IMR-90 (cell line): ENCODE results near the gene IRX3. TPM values are rescaled to one million over a fixed set of nuclear protein-coding genes. Genes with fewer than 3 reads are reported as not detected.

ENCODE experiments used
- ATAC-seq: fragments of 200-7000 bp; cut with Tn5 transposase; 2 replicates; pipeline ENCODE4 v1.9.1; 2020; ENCODE audit warnings: low read depth, mild to moderate bottlenecking, moderate library complexity
- BruUV-seq: library from RNA; stranded (reverse); fragments of 400-500 nt; replicated peaks from 2 replicates; lab custom pipeline; 2021; lab: Mats Ljungman, UMichigan
- CTCF ChIA-PET: fragments of 300-600 bp; formaldehyde crosslinking; extraction: SDS; loops from one replicate; lab custom pipeline; 2021; ENCODE audit warnings: antibody characterized with exemption; lab: Yijun Ruan, JAX
- POLR2A ChIA-PET: fragments of 300-600 bp; sonication (Branson Sonifier 250); formaldehyde crosslinking; loops from one replicate; lab custom pipeline; 2022; ENCODE audit warnings: antibody characterized with exemption; ENCODE audit not compliant: unreplicated experiment; lab: Charles Lee
- DNase-seq: peaks from one replicate; pipeline ENCODE4 v3.0.0; 2013
- H2AFZ ChIP-seq: replicated peaks from 2 replicates; pipeline ENCODE3; 2013; ENCODE audit warnings: low read length, mild to moderate bottlenecking; ENCODE audit not compliant: poor library complexity
- H2AK5ac ChIP-seq: 2 replicates; pipeline ENCODE4 v1.6.1; 2013; ENCODE audit warnings: low read depth, low read length, inconsistent platforms
- H2AK9ac ChIP-seq: replicated peaks from 2 replicates; pipeline ENCODE3; 2013; ENCODE audit warnings: mild to moderate bottlenecking, low read depth, low read length, moderate library complexity; ENCODE audit not compliant: poor library complexity
- H2BK120ac ChIP-seq: 2 replicates; pipeline ENCODE4 v1.6.1; 2013; ENCODE audit warnings: low read depth, low read length, inconsistent platforms
- H2BK15ac ChIP-seq: 3 replicates; pipeline ENCODE4 v1.6.1; 2013; ENCODE audit warnings: low read depth, low read length, inconsistent platforms
- H2BK20ac ChIP-seq: 2 replicates; pipeline ENCODE4 v1.6.1; 2013; ENCODE audit warnings: low read depth, mild to moderate bottlenecking, inconsistent platforms, low read length, moderate library complexity
- H2BK5ac ChIP-seq: 2 replicates; pipeline ENCODE4 v1.6.1; 2013; ENCODE audit warnings: mild to moderate bottlenecking, low read depth, low read length, inconsistent platforms; ENCODE audit not compliant: poor library complexity, severe bottlenecking
- H3K14ac ChIP-seq: replicated peaks from 2 replicates; pipeline ENCODE4 v1.6.1; 2013; ENCODE audit warnings: low read depth, low read length, inconsistent platforms
- H3K18ac ChIP-seq: 2 replicates; pipeline ENCODE4 v1.6.1; 2013; ENCODE audit warnings: low read depth, low read length, control low read depth
- H3K23ac ChIP-seq: 2 replicates; pipeline ENCODE4 v1.6.1; 2013; ENCODE audit warnings: low read depth, low read length, inconsistent platforms
- H3K27ac ChIP-seq: 2 replicates; pipeline ENCODE4 v1.5.1; 2013; ENCODE audit warnings: mild to moderate bottlenecking, control low read depth, low read length; ENCODE audit not compliant: insufficient read depth
- H3K27me3 ChIP-seq: 2 replicates; pipeline ENCODE4 v1.6.1; 2013; ENCODE audit warnings: low read length; ENCODE audit not compliant: control insufficient read depth, insufficient read depth
- H3K36me3 ChIP-seq: 2 replicates; pipeline ENCODE4 v1.6.1; 2013; ENCODE audit warnings: low read length, mixed read lengths; ENCODE audit not compliant: control insufficient read depth, insufficient read depth
- H3K4ac ChIP-seq: 2 replicates; pipeline ENCODE4 v1.6.1; 2013; ENCODE audit warnings: low read depth, low read length, inconsistent platforms
- H3K4me1 ChIP-seq: 2 replicates; pipeline ENCODE4 v1.6.1; 2013; ENCODE audit warnings: low read length, mixed read lengths; ENCODE audit not compliant: control insufficient read depth, insufficient read depth
- H3K4me2 ChIP-seq: 2 replicates; pipeline ENCODE4 v1.6.1; 2013; ENCODE audit warnings: low read depth, mild to moderate bottlenecking, control low read depth, low read length, moderate library complexity
- H3K4me3 ChIP-seq: 2 replicates; pipeline ENCODE4 v1.5.1; 2013; ENCODE audit warnings: low read depth, mild to moderate bottlenecking, control low read depth, low read length, moderate library complexity; ENCODE audit not compliant: insufficient read depth
- H3K56ac ChIP-seq: 2 replicates; pipeline ENCODE4 v1.6.1; 2013; ENCODE audit warnings: low read length, inconsistent platforms; ENCODE audit not compliant: insufficient read depth; ENCODE audit errors: extremely low read depth
- H3K79me1 ChIP-seq, 2 experiments: 2 replicates each; pipeline ENCODE4 v1.6.1; 2013; ENCODE audit warnings: low read length in 2 of 2, inconsistent platforms in 1 of 2, low read depth in 1 of 2
- H3K9ac ChIP-seq: 2 replicates; pipeline ENCODE4 v1.6.1; 2013; ENCODE audit warnings: low read depth, low read length, control low read depth
- H3K9me1 ChIP-seq: 2 replicates; pipeline ENCODE4 v1.6.1; 2013; ENCODE audit warnings: low read length, inconsistent platforms; ENCODE audit not compliant: insufficient read depth
- H3K9me3 ChIP-seq: 2 replicates; pipeline ENCODE4 v1.6.1; 2013; ENCODE audit warnings: low read length; ENCODE audit not compliant: control insufficient read depth, insufficient read depth
- H4K20me1 ChIP-seq: 2 replicates; pipeline ENCODE4 v1.6.1; 2013; ENCODE audit warnings: low read length, inconsistent platforms; ENCODE audit not compliant: insufficient read depth
- H4K5ac ChIP-seq: 2 replicates; pipeline ENCODE4 v1.6.1; 2013; ENCODE audit warnings: mild to moderate bottlenecking, low read depth, low read length, control low read depth
- H4K8ac ChIP-seq, 2 experiments: 2 replicates each; pipeline ENCODE4 v1.6.1; 2013; ENCODE audit warnings: low read depth in 2 of 2, low read length in 2 of 2, control low read depth in 1 of 2, inconsistent platforms in 1 of 2
- H4K91ac ChIP-seq: 2 replicates; pipeline ENCODE4 v1.6.1; 2013; ENCODE audit warnings: low read depth, low read length, inconsistent platforms; ENCODE audit not compliant: insufficient read depth
- BHLHE40 ChIP-seq: fragments of 150-350 bp; IDR thresholded peaks from 2 replicates; pipeline ENCODE4 v1.6.1; 2016; ENCODE audit warnings: mild to moderate bottlenecking, low read depth, low read length
- CEBPB ChIP-seq: IDR thresholded peaks from 2 replicates; pipeline ENCODE4 v1.6.1; 2012; ENCODE audit warnings: low read depth, low read length, improper control_type of control experiment
- CHD1 ChIP-seq: IDR thresholded peaks from 2 replicates; pipeline ENCODE4 v1.6.1; 2012; ENCODE audit warnings: low read depth, low read length, improper control_type of control experiment
- FOS ChIP-seq: fragments of 150-350 bp; IDR thresholded peaks from 2 replicates; pipeline ENCODE4 v1.6.1; 2016; ENCODE audit warnings: low read depth, low read length
- MAFK ChIP-seq: IDR thresholded peaks from 2 replicates; pipeline ENCODE4 v1.6.1; 2012; ENCODE audit warnings: low read depth, low read length, improper control_type of control experiment
- MAZ ChIP-seq: IDR thresholded peaks from 2 replicates; pipeline ENCODE4 v1.6.1; 2012; ENCODE audit warnings: low read depth, mild to moderate bottlenecking, low read length, improper control_type of control experiment, moderate library complexity, borderline replicate concordance
- MXI1 ChIP-seq: IDR thresholded peaks from 2 replicates; pipeline ENCODE4 v1.6.1; 2012; ENCODE audit warnings: low read depth, mild to moderate bottlenecking, low read length, moderate library complexity, borderline replicate concordance
- NFE2L2 ChIP-seq: fragments of 150-350 bp; IDR thresholded peaks from 2 replicates; pipeline ENCODE4 v1.6.1; 2016; ENCODE audit warnings: low read depth, mild to moderate bottlenecking, low read length
- POLR2A ChIP-seq: IDR thresholded peaks from 2 replicates; pipeline ENCODE4 v1.6.1; 2012; ENCODE audit warnings: mild to moderate bottlenecking, low read depth, low read length
- RAD21 ChIP-seq: IDR thresholded peaks from 2 replicates; pipeline ENCODE4 v1.6.1; 2012; ENCODE audit warnings: low read length, improper control_type of control experiment
- RCOR1 ChIP-seq: IDR thresholded peaks from 2 replicates; pipeline ENCODE4 v1.6.1; 2012; ENCODE audit warnings: mild to moderate bottlenecking, low read length, improper control_type of control experiment; ENCODE audit not compliant: insufficient replicate concordance
- SMC3 ChIP-seq: fragments of 150-350 bp; IDR thresholded peaks from 2 replicates; pipeline ENCODE4 v1.6.1; 2016; ENCODE audit warnings: low read depth, mild to moderate bottlenecking, antibody characterized with exemption, low read length, moderate library complexity
- WGBS, 2 experiments: methylation state at CpG; one replicate each; pipeline versions ENCODE4 v1.1.5 to v1.1.7; 2013; ENCODE audit warnings: missing lambda C conversion rate in 2 of 2; ENCODE audit not compliant: insufficient read length in 1 of 2; ENCODE audit errors: extremely low coverage in 2 of 2; 5-methylcytosine and 5-hydroxymethylcytosine counted together
- dilution Hi-C: fragments of 300-500 bp; cut with HindIII; formaldehyde crosslinking; loops from one replicate; pipeline ENCODE4 v1.14.3; 2018; ENCODE audit warnings: low sequenced_read_pairs; ENCODE audit not compliant: unreplicated experiment
- in situ Hi-C: fragments of 300-500 bp; cut with MboI; formaldehyde crosslinking; loops from 3 replicates; pipeline ENCODE4 v1.14.3; 2019; ENCODE audit warnings: low sequenced_read_pairs, inconsistent platforms, mixed read lengths
- intact Hi-C: fragments of 100-400 bp; cut with micrococcal nuclease; formaldehyde crosslinking; loops from 2 replicates; pipeline ENCODE4 v1.10.0; 2022
- polyA plus RNA-seq, 3 experiments: library from polyadenylated mRNA; depleted of rRNA; stranded (reverse); fragments of >200 nt; gene quantifications; 2 replicates each; pipeline ENCODE4 v1.2.3, GENCODE V29; 2012; ENCODE audit warnings: low replicate concordance in 1 of 3
- total RNA-seq: library from RNA; depleted of rRNA; stranded (reverse); fragments of >200 nt; gene quantifications from 2 replicates; pipeline ENCODE4 v1.2.3, GENCODE V29; 2012
- TF ChIP-seq, protein P1 (sequence below): fragments of 150-350 bp; IDR thresholded peaks from 2 replicates; pipeline ENCODE4 v1.6.1; 2016; ENCODE audit warnings: low read depth, mild to moderate bottlenecking, low read length, moderate library complexity, borderline replicate concordance
- TF ChIP-seq, protein P2 (sequence below): conservative IDR thresholded peaks from 2 replicates; pipeline ENCODE4 v1.5.1; 2012; ENCODE audit warnings: mild to moderate bottlenecking, low read depth, low read length, improper control_type of control experiment
- TF ChIP-seq, protein P3 (sequence below): fragments of 150-350 bp; IDR thresholded peaks from 2 replicates; pipeline ENCODE4 v1.6.1; 2017; ENCODE audit warnings: mild to moderate bottlenecking, antibody characterized with exemption, low read length, low read depth

The IRX3 gene
- total and polyA plus RNA-seq, 2 of the 4 experiments (the other 2 are of a cell fraction) = not detected

DNA sequence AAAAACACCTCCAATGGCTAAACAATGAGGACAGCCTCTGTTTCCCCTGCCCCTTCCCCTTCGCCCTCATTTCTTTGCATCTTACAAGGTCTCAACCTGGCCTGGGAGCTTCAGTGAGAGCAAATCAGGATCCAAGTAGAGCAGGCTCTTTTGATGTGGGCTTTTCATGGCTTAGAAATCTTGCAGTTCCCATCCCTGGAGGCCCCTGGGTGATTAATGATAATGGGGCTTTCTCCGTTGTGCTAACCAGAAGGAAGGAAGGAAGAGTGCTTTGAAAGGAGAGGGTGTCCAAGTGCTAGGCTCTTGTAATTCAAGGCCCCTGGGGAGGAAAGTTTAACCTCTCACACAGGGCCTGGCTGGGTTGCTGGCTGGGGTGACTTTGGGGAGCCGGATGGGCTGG lies 18.5 kb upstream of the IRX3 start:
- no peak overlapping the region for H3K4me3 ChIP-seq

More for the DNA sequence above, 18.5 kb upstream of the IRX3 start:
- CTCF ChIA-PET = no interaction called here
- in situ Hi-C loops (no loop called here), intact Hi-C loops (no loop called here), dilution Hi-C loops (no loop called here)
- Histone ChIP-seq H3K79me1 (no peaks in the 10 kb centered on the region), H2AFZ (no peak overlapping the region), H3K4me2 (no peak overlapping the region), H2BK20ac (no peak overlapping the region), H4K91ac (no peak overlapping the region), H3K18ac (no peak overlapping the region), H4K20me1 (no peaks in the 10 kb centered on the region), H2AK9ac (no peak overlapping the region), H3K36me3 (no peaks in the 10 kb centered on the region), H4K8ac (no peak overlapping the region), H3K27ac (no peak overlapping the region), H3K27me3 (peaks cover 7% of the 10 kb centered on the region; the same call in 1 of the 2 replicates), H3K4me1 (no peaks in the 10 kb centered on the region), H3K56ac (no peak overlapping the region), H3K9ac (no peak overlapping the region), H3K23ac (no peak overlapping the region), H2BK5ac (no peak overlapping the region), H4K5ac (no peak overlapping the region), H3K9me1 (no peaks in the 10 kb centered on the region), H3K4ac (no peak overlapping the region), H3K14ac (no peak overlapping the region), H2AK5ac (no peak overlapping the region), H3K9me3 (no peaks in the 10 kb centered on the region), H2BK120ac (no peak overlapping the region), H2BK15ac (no peak overlapping the region)
- no TSS peak for BruUV-seq
- POLR2A ChIA-PET = no interaction called here
- DNase-seq (no peak), ATAC-seq (no peak)
- TF ChIP-seq, protein P1, sequence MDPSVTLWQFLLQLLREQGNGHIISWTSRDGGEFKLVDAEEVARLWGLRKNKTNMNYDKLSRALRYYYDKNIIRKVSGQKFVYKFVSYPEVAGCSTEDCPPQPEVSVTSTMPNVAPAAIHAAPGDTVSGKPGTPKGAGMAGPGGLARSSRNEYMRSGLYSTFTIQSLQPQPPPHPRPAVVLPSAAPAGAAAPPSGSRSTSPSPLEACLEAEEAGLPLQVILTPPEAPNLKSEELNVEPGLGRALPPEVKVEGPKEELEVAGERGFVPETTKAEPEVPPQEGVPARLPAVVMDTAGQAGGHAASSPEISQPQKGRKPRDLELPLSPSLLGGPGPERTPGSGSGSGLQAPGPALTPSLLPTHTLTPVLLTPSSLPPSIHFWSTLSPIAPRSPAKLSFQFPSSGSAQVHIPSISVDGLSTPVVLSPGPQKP = no peak
- TF ChIP-seq BHLHE40 = no peak
- no peak for TF ChIP-seq SMC3
- TF ChIP-seq MAFK = no peak
- TF ChIP-seq FOS = no peak
- no peak for TF ChIP-seq CEBPB
- TF ChIP-seq, protein P2, sequence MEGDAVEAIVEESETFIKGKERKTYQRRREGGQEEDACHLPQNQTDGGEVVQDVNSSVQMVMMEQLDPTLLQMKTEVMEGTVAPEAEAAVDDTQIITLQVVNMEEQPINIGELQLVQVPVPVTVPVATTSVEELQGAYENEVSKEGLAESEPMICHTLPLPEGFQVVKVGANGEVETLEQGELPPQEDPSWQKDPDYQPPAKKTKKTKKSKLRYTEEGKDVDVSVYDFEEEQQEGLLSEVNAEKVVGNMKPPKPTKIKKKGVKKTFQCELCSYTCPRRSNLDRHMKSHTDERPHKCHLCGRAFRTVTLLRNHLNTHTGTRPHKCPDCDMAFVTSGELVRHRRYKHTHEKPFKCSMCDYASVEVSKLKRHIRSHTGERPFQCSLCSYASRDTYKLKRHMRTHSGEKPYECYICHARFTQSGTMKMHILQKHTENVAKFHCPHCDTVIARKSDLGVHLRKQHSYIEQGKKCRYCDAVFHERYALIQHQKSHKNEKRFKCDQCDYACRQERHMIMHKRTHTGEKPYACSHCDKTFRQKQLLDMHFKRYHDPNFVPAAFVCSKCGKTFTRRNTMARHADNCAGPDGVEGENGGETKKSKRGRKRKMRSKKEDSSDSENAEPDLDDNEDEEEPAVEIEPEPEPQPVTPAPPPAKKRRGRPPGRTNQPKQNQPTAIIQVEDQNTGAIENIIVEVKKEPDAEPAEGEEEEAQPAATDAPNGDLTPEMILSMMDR = no peak
- TF ChIP-seq RAD21 = no peak
- TF ChIP-seq MAZ = no peak
- TF ChIP-seq NFE2L2 = no peak
- TF ChIP-seq MXI1 = no peak
- TF ChIP-seq CHD1 = no peak
- TF ChIP-seq POLR2A = no peak
- TF ChIP-seq, protein P3, sequence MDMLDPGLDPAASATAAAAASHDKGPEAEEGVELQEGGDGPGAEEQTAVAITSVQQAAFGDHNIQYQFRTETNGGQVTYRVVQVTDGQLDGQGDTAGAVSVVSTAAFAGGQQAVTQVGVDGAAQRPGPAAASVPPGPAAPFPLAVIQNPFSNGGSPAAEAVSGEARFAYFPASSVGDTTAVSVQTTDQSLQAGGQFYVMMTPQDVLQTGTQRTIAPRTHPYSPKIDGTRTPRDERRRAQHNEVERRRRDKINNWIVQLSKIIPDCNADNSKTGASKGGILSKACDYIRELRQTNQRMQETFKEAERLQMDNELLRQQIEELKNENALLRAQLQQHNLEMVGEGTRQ = no peak
- TF ChIP-seq RCOR1 = no peak
- no CpG with 5 or more reads among the region's 3 CpGs for WGBS, 2 experiments
